Adrenal gland (tissue), 12 donors: ENCODE measurements around the gene NOSIP. TPM values are rescaled to one million over a fixed set of nuclear protein-coding genes. Genes with fewer than 3 reads are reported as not detected.

Source experiments
- DNase-seq, 7 donors: peaks; one replicate each; pipeline ENCODE4 v3.0.0-alpha.2; 2019 to 2020
- H3K27ac ChIP-seq, 5 donors: fragments of 200-600 bp; sonication (generic) in 4 of 5; 1 replicate in 3 of 5; 2 replicates in 2 of 5; pipeline versions ENCODE4 v1.5.1 to v1.8.0; 2016 to 2020; ENCODE audit warnings: mild to moderate bottlenecking in 1 of 5
- H3K27me3 ChIP-seq: fragments of 200-600 bp; 2 replicates; pipeline ENCODE4 v1.8.0; 2021
- H3K36me3 ChIP-seq, 2 donors: fragments of 200-600 bp; replicated peaks in 1 of 2; 1 replicate in 1 of 2; 2 replicates in 1 of 2; pipeline versions ENCODE4 v1.5.1 to v1.8.0; 2018 to 2022
- H3K4me1 ChIP-seq, 2 donors: fragments of 200-600 bp; replicated peaks in 1 of 2; 1 replicate in 1 of 2; 2 replicates in 1 of 2; pipeline versions ENCODE4 v1.5.1 to v1.8.0; 2018 to 2021
- H3K4me3 ChIP-seq, 4 donors: fragments of 200-600 bp; sonication (generic) in 3 of 4; one replicate each; pipeline ENCODE4 v1.5.1; 2016 to 2018
- H3K9me3 ChIP-seq, 3 donors: fragments of 200-600 bp; sonication (generic) in 1 of 3; replicated peaks in 1 of 3; 1 replicate in 2 of 3; 2 replicates in 1 of 3; pipeline versions ENCODE4 v1.5.1 to v1.8.0; 2016 to 2021
- POLR2A ChIP-seq, 2 donors: fragments of 450-650 bp; IDR thresholded peaks; one replicate each; pipeline ENCODE4 v1.6.1; 2017; ENCODE audit warnings: antibody characterized with exemption in 2 of 2, mild to moderate bottlenecking in 2 of 2, moderate library complexity in 1 of 2
- WGBS, 4 donors: extraction: QIAGEN DNeasy Blood & Tissue Kit in 2 of 4; methylation state at CpG; one replicate each; pipeline versions ENCODE4 v1.1.5 to v1.1.7; 2013 to 2017; 5-methylcytosine and 5-hydroxymethylcytosine counted together
- intact Hi-C, 2 donors: fragments of 100-400 bp; cut with DNase I; formaldehyde crosslinking; loops; one replicate each; pipeline versions ENCODE4 v1.14.1 to v1.15.0; 2022 to 2023
- polyA plus RNA-seq, 3 donors: library from polyadenylated mRNA; stranded (reverse); fragments of 200-250 nt in 2 of 3; fragments of 350-450 nt in 1 of 3; fragmentation: Illumina TruSeq in 1 of 3; extraction: RNeasy Lipid Tissue Mini Kit (QIAGEN cat#74804) in 1 of 3; gene quantifications; one replicate each; pipeline ENCODE4 v1.2.3, GENCODE V29; 2013 to 2014
- total RNA-seq, 9 donors: library from RNA; depleted of rRNA in 4 of 9; stranded (reverse); fragments of >200 nt in 4 of 9; fragments of 120-200 nt in 1 of 9; fragmentation: NEBNext Ultra II Directional in 1 of 9; extraction: Animal tissue kit (Norgen Biotek cat#: 25700) in 1 of 9; gene quantifications; one replicate each; pipeline versions ENCODE4 v1.1.0 to v1.2.4, GENCODE V29; 2013 to 2023
- TF ChIP-seq, protein P1 (sequence below), 6 experiments: fragments of 450-650 bp in 4 of 6; fragments of 200-600 bp in 2 of 6; sonication (generic) in 1 of 6; IDR thresholded peaks; 1 replicate in 5 of 6; 2 replicates in 1 of 6; pipeline versions ENCODE4 v1.5.1 to v1.8.0; 2016 to 2021; ENCODE audit warnings: antibody characterized with exemption in 6 of 6, mild to moderate bottlenecking in 2 of 6, moderate library complexity in 1 of 6
- donor health status: healthy with polysubstance abuse.
- donor health status: Bipolar disorder and iron deficiency.
- donor health status: DM: yes; HTN: yes; CAD: no.
- donor health status: DM: no; HTN: no; CAD: no.
- donor health status: DM: no; HTN: no; CAD: no.
- donor health status: DM: yes; HTN: yes; CAD: no.

Gene NOSIP
- total and polyA plus RNA-seq, 12 donors: 35.0 to 159 (median 64.2) TPM

GRCh38 chr19:49558591-49558990, 21.8 kb downstream of the NOSIP start:
- no peaks in the 10 kb centered on the region for H3K9me3 ChIP-seq
- TF ChIP-seq POLR2A (IDR thresholded peaks at IDR 0.05): no peak
- TF ChIP-seq, protein P1, sequence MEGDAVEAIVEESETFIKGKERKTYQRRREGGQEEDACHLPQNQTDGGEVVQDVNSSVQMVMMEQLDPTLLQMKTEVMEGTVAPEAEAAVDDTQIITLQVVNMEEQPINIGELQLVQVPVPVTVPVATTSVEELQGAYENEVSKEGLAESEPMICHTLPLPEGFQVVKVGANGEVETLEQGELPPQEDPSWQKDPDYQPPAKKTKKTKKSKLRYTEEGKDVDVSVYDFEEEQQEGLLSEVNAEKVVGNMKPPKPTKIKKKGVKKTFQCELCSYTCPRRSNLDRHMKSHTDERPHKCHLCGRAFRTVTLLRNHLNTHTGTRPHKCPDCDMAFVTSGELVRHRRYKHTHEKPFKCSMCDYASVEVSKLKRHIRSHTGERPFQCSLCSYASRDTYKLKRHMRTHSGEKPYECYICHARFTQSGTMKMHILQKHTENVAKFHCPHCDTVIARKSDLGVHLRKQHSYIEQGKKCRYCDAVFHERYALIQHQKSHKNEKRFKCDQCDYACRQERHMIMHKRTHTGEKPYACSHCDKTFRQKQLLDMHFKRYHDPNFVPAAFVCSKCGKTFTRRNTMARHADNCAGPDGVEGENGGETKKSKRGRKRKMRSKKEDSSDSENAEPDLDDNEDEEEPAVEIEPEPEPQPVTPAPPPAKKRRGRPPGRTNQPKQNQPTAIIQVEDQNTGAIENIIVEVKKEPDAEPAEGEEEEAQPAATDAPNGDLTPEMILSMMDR (IDR thresholded peaks at IDR 0.05): no peak
- DNase-seq: no peak
- WGBS, 4 donors: 85 to 92% (median 88%) methylated on average over 7 of the region's 7 CpGs
- no peak overlapping the region for H3K27ac ChIP-seq
- H3K36me3 ChIP-seq: peaks cover 0 to 39% of the 10 kb centered on the region in 2 donors
- no peaks in the 10 kb centered on the region for H3K27me3 ChIP-seq
- intact Hi-C loops: no loop called here
- H3K4me3 ChIP-seq: no peak overlapping the region
- H3K4me1 ChIP-seq: peaks cover 11 to 30% of the 10 kb centered on the region in 2 donors

- Histone ChIP-seq H3K36me3 (peaks cover 0 to 39% of the 10 kb centered on the region in 2 donors), H3K4me1 (peaks cover 11 to 22% of the 10 kb centered on the region in 2 donors), H3K4me3 (no peak overlapping the region), H3K9me3 (no peaks in the 10 kb centered on the region), H3K27ac (peak overlapping the region in 1 of 5 donors; percentile 89), H3K27me3 (no peaks in the 10 kb centered on the region)
- intact Hi-C loops: no loop called here
- 91 to 96% (median 93%) methylated on average over 15 to 18 of the region's 18 CpGs for WGBS, 4 donors
- no peak for DNase-seq
- TF ChIP-seq, protein P1 (IDR thresholded peaks at IDR 0.05): no peak
Observed at GRCh38 chr19:49557641-49558325, 22.6 kb downstream of the NOSIP start.

DNA sequence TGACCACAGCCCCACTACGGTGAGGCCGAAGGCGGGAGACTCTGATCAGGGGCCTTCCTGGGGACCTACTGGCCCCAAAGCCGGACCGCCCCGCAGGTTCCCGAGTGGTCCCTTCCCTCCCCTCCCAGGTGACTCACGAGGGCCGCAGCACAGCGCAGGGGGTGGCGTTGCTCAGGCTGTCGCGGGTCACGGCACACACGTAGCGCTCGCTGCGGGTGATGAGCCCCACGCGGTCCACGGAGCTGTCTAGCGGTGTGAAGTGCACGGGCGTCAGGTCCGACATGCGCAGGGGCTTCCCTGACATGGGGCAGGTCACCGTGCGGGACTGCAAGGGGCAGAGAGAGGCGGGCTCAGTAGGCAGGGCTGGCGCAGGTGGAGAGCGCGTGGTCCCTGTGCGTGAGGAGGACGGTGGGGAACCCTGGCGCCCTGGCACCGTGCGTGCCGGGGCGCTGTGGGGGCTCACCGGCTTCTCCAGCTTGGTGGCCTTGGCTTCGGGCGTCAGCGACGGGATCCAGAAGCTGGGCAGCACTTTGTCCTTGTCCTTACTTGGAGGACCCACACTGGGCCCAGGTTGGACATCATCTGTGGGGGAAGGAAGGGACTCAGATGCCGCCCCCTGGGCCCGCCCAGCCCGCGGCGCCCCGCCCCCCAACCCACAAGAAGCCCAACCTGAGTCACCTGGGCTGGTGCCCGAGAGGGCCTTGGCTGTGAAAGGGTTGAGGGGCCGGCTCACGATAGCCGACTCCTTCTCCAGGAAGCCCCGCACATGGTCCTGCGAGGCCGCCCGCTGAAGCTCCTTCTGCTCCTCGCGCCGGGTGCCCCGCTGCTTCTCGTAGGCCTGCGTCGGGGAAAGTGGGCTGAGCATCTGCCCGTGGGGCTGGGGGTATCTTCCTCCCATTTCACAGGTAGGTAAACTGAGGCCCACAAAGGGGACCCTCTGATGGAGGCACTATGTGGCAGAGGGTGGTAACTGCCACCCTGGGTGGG, 23.7 kb downstream of the NOSIP start:
- 40 to 64% (median 53%) methylated on average over 14 to 66 of the region's 66 CpGs for WGBS, 4 donors
- TF ChIP-seq, protein P1 (IDR thresholded peaks at IDR 0.05): no peak
- peak in 1 of 2 donors; percentile 37 for TF ChIP-seq POLR2A (IDR thresholded peaks at IDR 0.05)
- H3K27me3 ChIP-seq: no peaks in the 10 kb centered on the region
- H3K4me3 ChIP-seq: peak overlapping the region in 1 of 4 donors; percentile 35
- peak; percentile 76 to 88 (median 82) for DNase-seq
- peaks cover 0 to 39% of the 10 kb centered on the region in 2 donors for H3K36me3 ChIP-seq
- H3K9me3 ChIP-seq: no peaks in the 10 kb centered on the region
- intact Hi-C loops: no loop called here
- peak overlapping the region; percentile 47 to 89 (median 75) for H3K27ac ChIP-seq
- peaks cover 11 to 19% of the 10 kb centered on the region in 2 donors for H3K4me1 ChIP-seq
